A549 (cell line): ENCODE results near the gene SCAF8. TPM values are rescaled to one million over a fixed set of nuclear protein-coding genes. Genes with fewer than 3 reads are reported as not detected.
A peak's percentile ranks its signal among the peaks of the same experiment; 100 is the strongest.

Source experiments
- ATAC-seq, 2 experiments: fragments of 200-7000 bp in 1 of 2; fragments of >200 bp in 1 of 2; cut with Nextera tagmentation in 1 of 2; cut with Tn5 transposase in 1 of 2; 3 replicates each; pipeline versions ENCODE4 v1.8.0 to v1.9.1; 2018 to 2020; ENCODE audit warnings: mild to moderate bottlenecking in 1 of 2, moderate library complexity in 1 of 2
- CTCF ChIA-PET: fragments of 300-600 bp; sonication (Branson Sonifier 250); formaldehyde crosslinking; extraction: SDS; loops from one replicate; lab custom pipeline; 2021; ENCODE audit warnings: antibody characterized with exemption, inconsistent platforms; lab: Yijun Ruan, JAX
- POLR2A ChIA-PET: fragments of 350-600 bp; formaldehyde crosslinking; extraction: SDS; loops from one replicate; lab custom pipeline; 2021; ENCODE audit warnings: antibody characterized with exemption, inconsistent platforms; lab: Yijun Ruan, JAX
- DNase-seq, 2 experiments: peaks; one replicate each; pipeline versions ENCODE4 v3.0.0 to v3.0.0-alpha.2; 2011 to 2016; ENCODE audit warnings: low read depth in 1 of 2, low spot score in 1 of 2
- FAIRE-seq: peaks from 2 replicates; lab custom pipeline; 2011; peaks lifted over from hg19 to GRCh38; lab: Jason Lieb, UNC
- H3K27ac ChIP-seq, 2 experiments: fragments of >200 bp; sonication (Bioruptor Twin); formaldehyde crosslinking; 3 replicates each; pipeline ENCODE4 v1.5.1; 2016 to 2017
- H3K4me1 ChIP-seq: fragments of >200 bp; sonication (Bioruptor Twin); formaldehyde crosslinking; 3 replicates; pipeline ENCODE4 v1.6.1; 2016
- H3K4me2 ChIP-seq: fragments of >200 bp; sonication (Bioruptor Twin); formaldehyde crosslinking; 3 replicates; pipeline ENCODE4 v1.6.1; 2016
- H3K4me3 ChIP-seq: fragments of >200 bp; sonication (Bioruptor Twin); formaldehyde crosslinking; 3 replicates; pipeline ENCODE4 v1.5.1; 2016
- H3K9me3 ChIP-seq: fragments of >200 bp; sonication (Bioruptor Twin); formaldehyde crosslinking; 3 replicates; pipeline ENCODE4 v1.6.1; 2016
- ATOH8 ChIP-seq: fragments of 250-450 bp; sonication (Bioruptor Pico); IDR thresholded peaks from 2 replicates; pipeline ENCODE4 v1.5.0; 2020; ENCODE audit warnings: low read depth, mild to moderate bottlenecking, moderate library complexity
- CBX8 ChIP-seq: fragments of 200-600 bp; sonication (generic); IDR thresholded peaks from 2 replicates; pipeline ENCODE4 v1.6.1; 2016
- CEBPB ChIP-seq, 2 experiments: fragments of >200 bp in 1 of 2; sonication (Bioruptor Twin) in 1 of 2; formaldehyde crosslinking in 1 of 2; IDR thresholded peaks; 2 replicates each; pipeline ENCODE4 v1.6.1; 2012 to 2016
- CHD2 ChIP-seq: fragments of 150-350 bp; IDR thresholded peaks from 2 replicates; pipeline ENCODE4 v1.6.1; 2014; ENCODE audit warnings: low read length; ENCODE audit not compliant: partially characterized antibody
- EHF ChIP-seq: fragments of 250-450 bp; sonication (Bioruptor Pico); IDR thresholded peaks from 2 replicates; pipeline ENCODE4 v1.5.0; 2020; ENCODE audit warnings: mild to moderate bottlenecking
- ELK1 ChIP-seq: fragments of 150-350 bp; IDR thresholded peaks from 2 replicates; pipeline ENCODE4 v1.6.1; 2014; ENCODE audit warnings: low read depth, mild to moderate bottlenecking, low read length
- EP300 ChIP-seq, 2 experiments: fragments of >200 bp; sonication (Bioruptor Twin); formaldehyde crosslinking; IDR thresholded peaks; 2 replicates in 1 of 2; 3 replicates in 1 of 2; pipeline ENCODE4 v1.6.1; 2016 to 2017
- ESRRA ChIP-seq: fragments of 150-350 bp; IDR thresholded peaks from 2 replicates; pipeline ENCODE4 v1.6.1; 2014; ENCODE audit warnings: mild to moderate bottlenecking, low read length, borderline replicate concordance
- FOXS1 ChIP-seq: fragments of 250-450 bp; sonication (Bioruptor Pico); IDR thresholded peaks from 2 replicates; pipeline ENCODE4 v1.5.0; 2020; ENCODE audit warnings: mild to moderate bottlenecking, moderate library complexity
- HES2 ChIP-seq: fragments of >200 bp; sonication (Bioruptor Twin); formaldehyde crosslinking; IDR thresholded peaks from 2 replicates; pipeline ENCODE4 v1.6.1; 2016
- JUN ChIP-seq, 2 experiments: fragments of >200 bp; sonication (Bioruptor Twin); formaldehyde crosslinking; IDR thresholded peaks; 2 replicates in 1 of 2; 3 replicates in 1 of 2; pipeline ENCODE4 v1.6.1; 2016 to 2017
- JUNB ChIP-seq: fragments of >200 bp; sonication (Bioruptor Twin); formaldehyde crosslinking; IDR thresholded peaks from 2 replicates; pipeline ENCODE4 v1.6.1; 2016
- KDM5A ChIP-seq: fragments of 200-600 bp; sonication (generic); IDR thresholded peaks from 2 replicates; pipeline ENCODE4 v1.6.1; 2016; ENCODE audit warnings: antibody characterized with exemption, mild to moderate bottlenecking
- MAFK ChIP-seq: fragments of 450-650 bp; IDR thresholded peaks from 2 replicates; pipeline ENCODE4 v1.6.1; 2014; ENCODE audit not compliant: partially characterized antibody
- MAX ChIP-seq: IDR thresholded peaks from 2 replicates; pipeline ENCODE4 v1.6.1; 2012
- NPAS2 ChIP-seq: fragments of 250-450 bp; sonication (Bioruptor Pico); IDR thresholded peaks from 2 replicates; pipeline ENCODE4 v1.8.0; 2022; ENCODE audit warnings: mild to moderate bottlenecking, moderate library complexity, borderline replicate concordance
- POLR2A ChIP-seq: IDR thresholded peaks from 2 replicates; pipeline ENCODE4 v1.6.1; 2012; ENCODE audit warnings: mild to moderate bottlenecking, low read length
- RAD21 ChIP-seq, 2 experiments: fragments of >200 bp in 1 of 2; sonication (Bioruptor Twin) in 1 of 2; formaldehyde crosslinking in 1 of 2; IDR thresholded peaks in 1 of 2; conservative IDR thresholded peaks in 1 of 2; 2 replicates in 1 of 2; 3 replicates in 1 of 2; pipeline ENCODE4 v1.6.1; 2012 to 2018; ENCODE audit warnings: inconsistent platforms in 1 of 2
- RFX5 ChIP-seq: fragments of 450-650 bp; IDR thresholded peaks from 2 replicates; pipeline ENCODE4 v1.7.1; 2014; ENCODE audit warnings: antibody characterized with exemption, mild to moderate bottlenecking, moderate library complexity
- SREBF2 ChIP-seq: fragments of 450-650 bp; IDR thresholded peaks from 2 replicates; pipeline ENCODE4 v1.6.1; 2014; ENCODE audit warnings: mild to moderate bottlenecking, moderate library complexity
- TFCP2L1 ChIP-seq: fragments of 250-450 bp; sonication (Bioruptor Pico); IDR thresholded peaks from 2 replicates; pipeline ENCODE4 v1.5.0; 2021; ENCODE audit warnings: mild to moderate bottlenecking
- USF2 ChIP-seq: fragments of 450-650 bp; IDR thresholded peaks from 2 replicates; pipeline ENCODE4 v1.6.1; 2014; ENCODE audit warnings: antibody characterized with exemption
- ZC3H11A ChIP-seq: fragments of 450-650 bp; IDR thresholded peaks from 2 replicates; pipeline ENCODE4 v1.6.1; 2014; ENCODE audit warnings: antibody characterized with exemption, mild to moderate bottlenecking
- ZFP36 ChIP-seq: fragments of 450-650 bp; IDR thresholded peaks from 2 replicates; pipeline ENCODE4 v1.6.1; 2014; ENCODE audit warnings: borderline replicate concordance; ENCODE audit not compliant: partially characterized antibody
- ZSCAN20 ChIP-seq: fragments of 250-450 bp; sonication (Bioruptor Pico); IDR thresholded peaks from 2 replicates; pipeline ENCODE4 v1.8.0; 2022; ENCODE audit warnings: mild to moderate bottlenecking, moderate library complexity
- WGBS: methylation state at CpG from one replicate; pipeline ENCODE4 v1.1.6; 2017; ENCODE audit errors: missing lambda C conversion rate; 5-methylcytosine and 5-hydroxymethylcytosine counted together
- polyA plus RNA-seq, 4 experiments: library from polyadenylated mRNA; depleted of rRNA in 3 of 4; stranded (reverse); fragments of >200 nt; fragmentation: RNase III in 1 of 4; extraction: RNeasy Plus Mini Kit Qiagen cat#74134 plus additional on column Dnase treatment in 1 of 4; gene quantifications; 2 replicates in 3 of 4; 3 replicates in 1 of 4; pipeline ENCODE4 v1.2.3, GENCODE V29; 2011 to 2017

SCAF8 gene
- polyA plus RNA-seq, 2 of the 4 experiments (the other 2 are of a cell fraction) = 13.4 to 27.3 TPM

- DNase-seq (no peak), ATAC-seq (no peak), FAIRE-seq (no peak)
- Histone ChIP-seq H3K9me3 (no peaks in the 10 kb centered on the region), H3K4me1 (peaks cover 35% of the 10 kb centered on the region; the same call in 2 of the 3 replicates), H3K27ac (no peak overlapping the region), H3K4me2 (0 out of 3 replicates have a peak overlapping the region, but pooled peaks have one; percentile 29), H3K4me3 (no peak overlapping the region)
- POLR2A ChIA-PET = no interaction called here
- CTCF ChIA-PET = interaction anchor here (1.3 kb wide), 1 partner anchor 11 kb away, joined by 4 read pairs; no protein-coding TSS in a partner anchor
- TF ChIP-seq ESRRA (no peak), RAD21 (conservative IDR thresholded peaks at IDR 0.05 in 1 of 2, IDR thresholded peaks at IDR 0.05 in 1 of 2) (no peak), EP300 (IDR thresholded peaks at IDR 0.05) (no peak), FOXS1 (no peak), ZC3H11A (no peak), ATOH8 (CRISPR knock-in tag) (no peak), JUNB (no peak), NPAS2 (CRISPR knock-in tag) (no peak), ZFP36 (no peak)
- WGBS = 75% methylated on average over 3 of the region's 3 CpGs
These were observed 5.3 kb downstream of the SCAF8 start for GRCh38 chr6:154738551-154738961.

- Histone ChIP-seq H3K9me3 (no peaks in the 10 kb centered on the region), H3K27ac (no peak overlapping the region), H3K4me2 (no peak overlapping the region), H3K4me3 (no peak overlapping the region), H3K4me1 (peaks cover 33% of the 10 kb centered on the region)
- CTCF ChIA-PET = interaction anchor here (1.1 kb wide), 1 partner anchor 9 kb away, joined by 3 read pairs; no protein-coding TSS in a partner anchor
- POLR2A ChIA-PET = no interaction called here
- FAIRE-seq = no peak
- 91% methylated on average over 4 of the region's 5 CpGs for WGBS
- TF ChIP-seq POLR2A = no peak
- TF ChIP-seq MAX = no peak
- TF ChIP-seq CBX8 = no peak
- no peak for TF ChIP-seq HES2
- TF ChIP-seq EHF (CRISPR knock-in tag) = no peak
- TF ChIP-seq RFX5 = no peak
- no peak for TF ChIP-seq SREBF2
- TF ChIP-seq TFCP2L1 (CRISPR knock-in tag) = no peak
- no peak for TF ChIP-seq USF2
- no peak for TF ChIP-seq CEBPB (IDR thresholded peaks at IDR 0.05)
- no peak for TF ChIP-seq ZSCAN20 (CRISPR knock-in tag)
- TF ChIP-seq ELK1 = no peak
- no peak for TF ChIP-seq ZC3H11A
- no peak for TF ChIP-seq MAFK
- TF ChIP-seq CHD2 = no peak
- no peak for TF ChIP-seq KDM5A
- TF ChIP-seq FOXS1 = no peak
- no peak for TF ChIP-seq JUN (IDR thresholded peaks at IDR 0.05)
- no peak for DNase-seq
- ATAC-seq = no peak
These were observed 7.4 kb downstream of the SCAF8 start for GRCh38 chr6:154740658-154741057.
